HG03575 (cell line): ENCODE data around the gene AFMID.
"Not testable (repeated sequence)": the region's sequence is repeated elsewhere in the genome, so short reads cannot be mapped to it uniquely, and the experiment has no call there.

Experiments used
- ATAC-seq: cut with Tn5 transposase; IDR thresholded peaks from one replicate; pipeline ENCODE4 v1.9.1; 2021; ENCODE audit not compliant: unreplicated experiment, insufficient number of reproducible peaks, low FRiP score; ENCODE audit errors: extremely low read depth

The AFMID gene

GRCh38 chr17:78231991-78232858 is 45.1 kb downstream of the AFMID start:
- no peak for ATAC-seq

- ATAC-seq = no peak
Measured at GRCh38 chr17:78232859-78233173, 45.7 kb downstream of the AFMID start.

GRCh38 chr17:78233678-78234077 is 46.5 kb downstream of the AFMID start:
- no peak for ATAC-seq

- ATAC-seq = no peak
Measured at GRCh38 chr17:78234261-78234865, 47.2 kb downstream of the AFMID start.

GRCh38 chr17:78235022-78235421 is 47.9 kb downstream of the AFMID start:
- ATAC-seq = not testable (repeated sequence)

- no peak for ATAC-seq
Measured at GRCh38 chr17:78235885-78236284, 48.7 kb downstream of the AFMID start.

GRCh38 chr17:78236362-78237127 is 49.4 kb downstream of the AFMID start:
- ATAC-seq = no peak

GRCh38 chr17:78237401-78238012 is 50.3 kb downstream of the AFMID start:
- ATAC-seq = no peak

- no peak for ATAC-seq
Measured at GRCh38 chr17:78238823-78239488, 51.8 kb downstream of the AFMID start.

- no peak for ATAC-seq
Measured at GRCh38 chr17:78239489-78239931, 52.3 kb downstream of the AFMID start.

GRCh38 chr17:78240012-78240655 is 53.0 kb downstream of the AFMID start:
- ATAC-seq = no peak

- no peak for ATAC-seq
Measured at GRCh38 chr17:78240839-78241238, 53.7 kb downstream of the AFMID start.

GRCh38 chr17:78241277-78242023 is 54.3 kb downstream of the AFMID start:
- no peak for ATAC-seq

- ATAC-seq = no peak
Measured at GRCh38 chr17:78242024-78242742, 55.0 kb downstream of the AFMID start.

- no peak for ATAC-seq
Measured at GRCh38 chr17:78247304-78247703, 60.1 kb downstream of the AFMID start.

GRCh38 chr17:78248051-78248914 is 61.1 kb downstream of the AFMID start:
- no peak for ATAC-seq
